MCF 10A (cell line): ENCODE results near the gene CISD2. TPM values are rescaled to one million over a fixed set of nuclear protein-coding genes. Genes with fewer than 3 reads are reported as not detected.

Experiments used
- BruUV-seq: library from RNA; stranded (reverse); fragments of 400-500 nt; replicated peaks from 2 replicates; lab custom pipeline; 2021; lab: Mats Ljungman, UMichigan
- CTCF ChIA-PET: fragments of 300-600 bp; sonication (Branson Sonifier 250); formaldehyde crosslinking; extraction: SDS; loops from one replicate; lab custom pipeline; 2021; ENCODE audit warnings: antibody characterized with exemption, inconsistent platforms; lab: Yijun Ruan, JAX
- POLR2A ChIA-PET: fragments of 300-600, 350-650 bp; sonication (Branson Sonifier 250); formaldehyde crosslinking; extraction: SDS; loops from one replicate; lab custom pipeline; 2020; ENCODE audit warnings: antibody characterized with exemption, inconsistent platforms; lab: Yijun Ruan, JAX
- DNase-seq: peaks from one replicate; pipeline ENCODE4 v3.0.0-alpha.2; 2018; ENCODE audit not compliant: unreplicated experiment
- H3K27ac Mint-ChIP-seq: one replicate; pipeline ENCODE4 v1.8.0; 2022; ENCODE audit warnings: mild to moderate bottlenecking, low read depth, mixed read lengths; ENCODE audit not compliant: unreplicated experiment
- H3K27me3 Mint-ChIP-seq: one replicate; pipeline ENCODE4 v1.8.0; 2022; ENCODE audit warnings: mixed read lengths; ENCODE audit not compliant: insufficient read depth, unreplicated experiment
- H3K36me3 Mint-ChIP-seq: one replicate; pipeline ENCODE4 v1.8.0; 2022; ENCODE audit warnings: mild to moderate bottlenecking, moderate library complexity, mixed read lengths; ENCODE audit not compliant: insufficient read depth, unreplicated experiment
- H3K4me1 Mint-ChIP-seq: one replicate; pipeline ENCODE4 v1.8.0; 2022; ENCODE audit warnings: mixed read lengths; ENCODE audit not compliant: insufficient read depth, unreplicated experiment
- H3K4me3 Mint-ChIP-seq: one replicate; pipeline ENCODE4 v1.8.0; 2022; ENCODE audit warnings: mild to moderate bottlenecking, moderate library complexity, mixed read lengths; ENCODE audit not compliant: unreplicated experiment
- H3K9me3 Mint-ChIP-seq: one replicate; pipeline ENCODE4 v1.8.0; 2022; ENCODE audit warnings: mixed read lengths; ENCODE audit not compliant: unreplicated experiment
- CTCF ChIP-seq: fragments of 200-600 bp; IDR thresholded peaks from one replicate; pipeline ENCODE4 v1.8.0; 2022; ENCODE audit warnings: antibody characterized with exemption, mild to moderate bottlenecking; ENCODE audit not compliant: unreplicated experiment
- intact Hi-C: fragments of 100-400 bp; cut with micrococcal nuclease; formaldehyde crosslinking; loops from 2 replicates; pipeline ENCODE4 v1.14.1; 2022
- total RNA-seq: library from RNA; stranded (reverse); gene quantifications from 2 replicates; pipeline ENCODE4 v1.2.3, GENCODE V29; 2022

CISD2 gene
- total RNA-seq, 1 experiment from 2014 or later = 35.5 TPM

- no peak for DNase-seq
- H3K9me3 Mint-ChIP-seq = no peaks in the 10 kb centered on the region
- no peak overlapping the region for H3K4me3 Mint-ChIP-seq
- BruUV-seq = no TSS peak
- no peak overlapping the region for H3K27ac Mint-ChIP-seq
- POLR2A ChIA-PET = interaction anchor here (0.5 to 2.9 kb wide), 3 partner anchors 20 to 351 kb away, joined by 3 to 12 read pairs (median 3); partner anchors contain the start of genes CISD2 and UBE2D3
- H3K4me1 Mint-ChIP-seq = no peaks in the 10 kb centered on the region
- peaks cover 7% of the 10 kb centered on the region for H3K36me3 Mint-ChIP-seq
- TF ChIP-seq CTCF = no peak
- CTCF ChIA-PET = interaction anchor here (0.7 kb wide), 1 partner anchor 530 kb away, joined by 3 read pairs; no protein-coding TSS in a partner anchor
- H3K27me3 Mint-ChIP-seq = no peaks in the 10 kb centered on the region
- intact Hi-C loops = no loop called here
These were observed 21.1 kb upstream of the CISD2 start for GRCh38 chr4:102847687-102848086.

GRCh38 chr4:102849579-102850104 is 19.1 kb upstream of the CISD2 start:
- Mint-ChIP-seq H3K4me3 (no peak overlapping the region), H3K27me3 (no peaks in the 10 kb centered on the region), H3K9me3 (no peaks in the 10 kb centered on the region), H3K4me1 (no peaks in the 10 kb centered on the region), H3K27ac (no peak overlapping the region), H3K36me3 (peaks cover 12% of the 10 kb centered on the region)
- POLR2A ChIA-PET = no interaction called here
- intact Hi-C loops = no loop called here
- no peak for TF ChIP-seq CTCF
- CTCF ChIA-PET = interaction anchor here (1.1 kb wide), 1 partner anchor 200 kb away, joined by 4 read pairs; no protein-coding TSS in a partner anchor
- BruUV-seq = no TSS peak
- DNase-seq = no peak

- H3K27me3 Mint-ChIP-seq = no peaks in the 10 kb centered on the region
- peaks cover 12% of the 10 kb centered on the region for H3K36me3 Mint-ChIP-seq
- POLR2A ChIA-PET = interaction anchor here (3.1 to 3.4 kb wide), 2 partner anchors 18 to 23 kb away, joined by 20 to 22 read pairs; partner anchors contain the start of genes CISD2 and UBE2D3
- no peak for DNase-seq
- H3K4me1 Mint-ChIP-seq = no peaks in the 10 kb centered on the region
- no TSS peak for BruUV-seq
- no peak for TF ChIP-seq CTCF
- CTCF ChIA-PET = interaction anchor here (0.6 to 1.9 kb wide), 2 partner anchors 30 to 229 kb away, joined by 4 read pairs; no protein-coding TSS in a partner anchor
- no peaks in the 10 kb centered on the region for H3K9me3 Mint-ChIP-seq
- intact Hi-C loops = no loop called here
- H3K27ac Mint-ChIP-seq = no peak overlapping the region
- H3K4me3 Mint-ChIP-seq = no peak overlapping the region
These were observed 18.4 kb upstream of the CISD2 start for GRCh38 chr4:102850370-102850769.

- CTCF ChIA-PET = interaction anchor here (0.7 to 1.9 kb wide), 2 partner anchors 20 to 309 kb away, joined by 3 to 6 read pairs; no protein-coding TSS in a partner anchor
- no peaks in the 10 kb centered on the region for H3K36me3 Mint-ChIP-seq
These were observed 9.8 kb upstream of the CISD2 start for GRCh38 chr4:102858828-102859464.

More at GRCh38 chr4:102858828-102859464, 9.8 kb upstream of the CISD2 start:
- POLR2A ChIA-PET = interaction anchor here (0.6 to 2.5 kb wide), 4 partner anchors 10 to 364 kb away, joined by 3 to 11 read pairs (median 4); partner anchors contain the start of gene CISD2
- intact Hi-C loops = no loop called here
- DNase-seq = no peak
- peaks cover 13% of the 10 kb centered on the region for H3K9me3 Mint-ChIP-seq
- H3K4me1 Mint-ChIP-seq = no peaks in the 10 kb centered on the region
- no peaks in the 10 kb centered on the region for H3K27me3 Mint-ChIP-seq
- no TSS peak for BruUV-seq
- no peak for TF ChIP-seq CTCF
- no peak overlapping the region for H3K4me3 Mint-ChIP-seq
- no peak overlapping the region for H3K27ac Mint-ChIP-seq
